H1 (cell line): ENCODE data around the gene NEURL1. TPM values are rescaled to one million over a fixed set of nuclear protein-coding genes. Genes with fewer than 3 reads are reported as not detected.
A peak's percentile ranks its signal among the peaks of the same experiment; 100 is the strongest.

Experiments
- CTCF ChIA-PET: fragments of 300-600 bp; sonication (Branson Sonifier 250); formaldehyde crosslinking; loops from one replicate; lab custom pipeline; 2021; ENCODE audit not compliant: partially characterized antibody; lab: Charles Lee
- POLR2A ChIA-PET: fragments of 300-600 bp; sonication (Branson Sonifier 250); formaldehyde crosslinking; loops from one replicate; lab custom pipeline; 2021; ENCODE audit warnings: inconsistent platforms; ENCODE audit not compliant: partially characterized antibody; lab: Charles Lee
- DNase-seq, 2 experiments: peaks; one replicate each; pipeline versions ENCODE4 v3.0.0 to v3.0.0-alpha.2; 2010 to 2022; ENCODE audit warnings: low spot score in 2 of 2, low read depth in 1 of 2, mixed read lengths in 1 of 2
- FAIRE-seq: peaks from 2 replicates; lab custom pipeline; 2011; peaks lifted over from hg19 to GRCh38; lab: Jason Lieb, UNC
- H2AFZ ChIP-seq: 2 replicates; pipeline ENCODE4 v1.8.1; 2012; ENCODE audit warnings: low read length, inconsistent platforms
- H2AK5ac ChIP-seq: 2 replicates; pipeline ENCODE4 v1.6.1; 2013; ENCODE audit warnings: low read depth, low read length
- H2BK120ac ChIP-seq: replicated peaks from 2 replicates; pipeline ENCODE3; 2013; ENCODE audit warnings: low read depth, low read length, inconsistent platforms
- H2BK12ac ChIP-seq: 2 replicates; pipeline ENCODE4 v1.6.1; 2013; ENCODE audit warnings: low read depth, low read length
- H2BK15ac ChIP-seq: 2 replicates; pipeline ENCODE4 v1.6.1; 2013; ENCODE audit warnings: low read length
- H2BK20ac ChIP-seq: 2 replicates; pipeline ENCODE4 v1.6.1; 2013; ENCODE audit warnings: low read length
- H2BK5ac ChIP-seq: 2 replicates; pipeline ENCODE4 v1.6.1; 2013; ENCODE audit warnings: low read depth, low read length
- H3K14ac ChIP-seq: 2 replicates; pipeline ENCODE4 v1.6.1; 2013; ENCODE audit warnings: inconsistent platforms; ENCODE audit not compliant: insufficient read length
- H3K18ac ChIP-seq: 2 replicates; pipeline ENCODE4 v1.6.1; 2013; ENCODE audit warnings: low read length; ENCODE audit errors: extremely low read depth
- H3K23ac ChIP-seq: 2 replicates; pipeline ENCODE4 v1.6.1; 2013; ENCODE audit warnings: inconsistent platforms; ENCODE audit not compliant: insufficient read length
- H3K23me2 ChIP-seq: 2 replicates; pipeline ENCODE4 v1.6.1; 2013; ENCODE audit warnings: low read depth, low read length
- H3K27ac ChIP-seq: 2 replicates; pipeline ENCODE4 v1.6.1; 2011; ENCODE audit warnings: low read depth, low read length, inconsistent platforms
- H3K27me3 ChIP-seq, 4 experiments: replicated peaks in 1 of 4; 1 replicate in 1 of 4; 2 replicates in 3 of 4; pipeline versions ENCODE4 v1.6.1 to v1.8.1; 2011 to 2013; ENCODE audit warnings: low read length in 3 of 4, mild to moderate bottlenecking in 3 of 4, inconsistent platforms in 2 of 4, mixed read lengths in 2 of 4, moderate library complexity in 1 of 4; ENCODE audit not compliant: control insufficient read depth in 3 of 4, insufficient read depth in 3 of 4; ENCODE audit errors: extremely low read depth in 1 of 4
- H3K36me3 ChIP-seq, 4 experiments: 2 replicates each; pipeline versions ENCODE4 v1.6.1 to v1.8.1; 2011 to 2013; ENCODE audit warnings: mild to moderate bottlenecking in 4 of 4, low read length in 3 of 4, moderate library complexity in 2 of 4, control low read depth in 1 of 4, inconsistent platforms in 1 of 4; ENCODE audit not compliant: insufficient read depth in 4 of 4, control insufficient read depth in 2 of 4
- H3K4ac ChIP-seq: replicated peaks from 2 replicates; pipeline ENCODE3; 2013; ENCODE audit warnings: low read length, low read depth, mixed read lengths, inconsistent platforms; ENCODE audit not compliant: insufficient read length
- H3K4me1 ChIP-seq, 4 experiments: replicated peaks in 1 of 4; 1 replicate in 1 of 4; 2 replicates in 3 of 4; pipeline versions ENCODE4 v1.6.1 to v1.8.1; 2011 to 2013; ENCODE audit warnings: low read length in 3 of 4, inconsistent platforms in 2 of 4, mixed read lengths in 1 of 4; ENCODE audit not compliant: insufficient read depth in 4 of 4, control insufficient read depth in 3 of 4
- H3K4me2 ChIP-seq, 2 experiments: 2 replicates each; pipeline versions ENCODE4 v1.6.1 to v1.8.1; 2011 to 2013; ENCODE audit warnings: low read depth in 2 of 2, low read length in 2 of 2, control low read depth in 1 of 2, inconsistent platforms in 1 of 2, mild to moderate bottlenecking in 1 of 2; ENCODE audit not compliant: insufficient read depth in 1 of 2
- H3K4me3 ChIP-seq, 4 experiments: fragments of 200-600, 300-600 bp in 1 of 4; sonication (generic), shearing (Covaris generic), sonication (Bioruptor Twin) in 1 of 4; 2 replicates each; pipeline versions ENCODE4 v1.5.1 to v1.8.1; 2011 to 2016; ENCODE audit warnings: low read length in 4 of 4, low read depth in 3 of 4, control low read depth in 2 of 4, inconsistent platforms in 2 of 4, mild to moderate bottlenecking in 2 of 4, mixed read lengths in 1 of 4, moderate library complexity in 1 of 4; ENCODE audit not compliant: insufficient read depth in 2 of 4; ENCODE audit errors: extremely low read depth in 1 of 4
- H3K56ac ChIP-seq: replicated peaks from 2 replicates; pipeline ENCODE3; 2013; ENCODE audit warnings: low read depth, mild to moderate bottlenecking, mixed read lengths, low read length, inconsistent platforms; ENCODE audit not compliant: insufficient read length
- H3K79me1 ChIP-seq: 2 replicates; pipeline ENCODE4 v1.6.1; 2013; ENCODE audit warnings: low read depth, low read length, control low read depth
- H3K79me2 ChIP-seq, 2 experiments: 2 replicates each; pipeline versions ENCODE4 v1.6.1 to v1.8.1; 2012 to 2013; ENCODE audit warnings: low read length in 2 of 2, mild to moderate bottlenecking in 2 of 2, inconsistent platforms in 1 of 2; ENCODE audit not compliant: insufficient read depth in 2 of 2, control insufficient read depth in 1 of 2
- H3K9ac ChIP-seq, 4 experiments: replicated peaks in 1 of 4; 1 replicate in 1 of 4; 2 replicates in 3 of 4; pipeline versions ENCODE4 v1.6.1 to v1.8.1; 2011 to 2013; ENCODE audit warnings: low read depth in 3 of 4, low read length in 3 of 4, control low read depth in 2 of 4, mild to moderate bottlenecking in 2 of 4, moderate library complexity in 2 of 4, inconsistent platforms in 1 of 4; ENCODE audit errors: extremely low read depth in 1 of 4
- H3K9me3 ChIP-seq, 2 experiments: 2 replicates each; pipeline versions ENCODE4 v1.6.1 to v1.8.1; 2012 to 2013; ENCODE audit warnings: mild to moderate bottlenecking in 2 of 2, moderate library complexity in 2 of 2, control low read depth in 1 of 2, inconsistent platforms in 1 of 2, low read depth in 1 of 2, low read length in 1 of 2, mixed read lengths in 1 of 2; ENCODE audit not compliant: insufficient read depth in 2 of 2
- H4K20me1 ChIP-seq, 2 experiments: replicated peaks in 1 of 2; 2 replicates each; pipeline versions ENCODE3 to v1.8.1; 2011 to 2013; ENCODE audit warnings: inconsistent platforms in 2 of 2, low read length in 2 of 2, mild to moderate bottlenecking in 1 of 2; ENCODE audit not compliant: insufficient read depth in 2 of 2, control insufficient read depth in 1 of 2
- H4K5ac ChIP-seq: 2 replicates; pipeline ENCODE4 v1.6.1; 2013; ENCODE audit warnings: low read length, low read depth, mixed read lengths, inconsistent platforms; ENCODE audit not compliant: insufficient read length
- H4K8ac ChIP-seq: 2 replicates; pipeline ENCODE4 v1.8.0; 2013; ENCODE audit warnings: mild to moderate bottlenecking, moderate library complexity, low read length, inconsistent platforms; ENCODE audit not compliant: insufficient read depth; ENCODE audit errors: extremely low read depth
- H4K91ac ChIP-seq: replicated peaks from 2 replicates; pipeline ENCODE3; 2013; ENCODE audit warnings: low read length, mixed read lengths, inconsistent platforms; ENCODE audit not compliant: insufficient read length
- CTCF ChIP-seq, 3 experiments: IDR thresholded peaks; 1 replicate in 2 of 3; 2 replicates in 1 of 3; pipeline versions ENCODE4 v1.5.1 to v1.6.1; 2011; ENCODE audit warnings: low read length in 3 of 3, mild to moderate bottlenecking in 3 of 3, inconsistent platforms in 2 of 3, low read depth in 1 of 3, moderate library complexity in 1 of 3; ENCODE audit not compliant: insufficient read depth in 1 of 3; ENCODE audit errors: control extremely low read depth in 1 of 3
- KDM5A ChIP-seq: fragments of 200-600 bp; IDR thresholded peaks from 2 replicates; pipeline ENCODE4 v1.7.1; 2012; ENCODE audit warnings: mild to moderate bottlenecking, low read length, inconsistent platforms, mixed read lengths
- MAFK ChIP-seq: IDR thresholded peaks from 2 replicates; pipeline ENCODE4 v1.6.1; 2012; ENCODE audit warnings: low read depth, mild to moderate bottlenecking, improper control_type of control experiment, low read length
- RAD21 ChIP-seq, 2 experiments: IDR thresholded peaks in 1 of 2; conservative IDR thresholded peaks in 1 of 2; 2 replicates each; pipeline ENCODE4 v1.6.1; 2011; ENCODE audit warnings: low read depth in 2 of 2, low read length in 2 of 2, improper control_type of control experiment in 1 of 2, inconsistent platforms in 1 of 2, mild to moderate bottlenecking in 1 of 2, moderate library complexity in 1 of 2
- WGBS, 2 experiments: shearing (Covaris generic) in 1 of 2; methylation state at CpG; one replicate each; pipeline versions ENCODE4 v1.1.6 to v1.1.7; 2013 to 2015; ENCODE audit warnings: low lambda C conversion rate in 2 of 2, mixed read lengths in 2 of 2, inconsistent platforms in 1 of 2, low coverage in 1 of 2, missing lambda C conversion rate in 1 of 2; ENCODE audit not compliant: insufficient replicate concordance in 2 of 2, insufficient coverage in 1 of 2, insufficient read length in 1 of 2; ENCODE audit errors: extremely low coverage in 1 of 2, missing lambda C conversion rate in 1 of 2; 5-methylcytosine and 5-hydroxymethylcytosine counted together
- polyA plus RNA-seq, 7 experiments: library from polyadenylated mRNA; depleted of rRNA in 3 of 7; stranded (reverse) in 5 of 7; unstranded in 2 of 7; fragments of >200 nt in 5 of 7; fragments of 200-250 nt in 2 of 7; gene quantifications; 1 replicate in 5 of 7; 2 replicates in 1 of 7; 4 replicates in 1 of 7; pipeline versions ENCODE4 v1.2.1 to v1.2.3, GENCODE V29; 2011 to 2013; ENCODE audit warnings: missing spikeins in 2 of 7, mixed read lengths in 2 of 7
- total RNA-seq: library from RNA; stranded (reverse); fragmentation: NEBNext Ultra II Directional; extraction: Animal tissue kit (Norgen Biotek cat#: 25700); gene quantifications from 2 replicates; pipeline ENCODE4 v1.2.1, GENCODE V29; 2021

The NEURL1 gene
- total and polyA plus RNA-seq, 2 of the 8 experiments (the other 6 are each of a cell fraction or from before 2014, with no cell fraction given): 0.54 to 0.58 TPM

- H3K79me1 ChIP-seq: no peaks in the 10 kb centered on the region
- no peak overlapping the region for H3K14ac ChIP-seq
- no peaks in the 10 kb centered on the region for H3K79me2 ChIP-seq
- no peak overlapping the region for H4K91ac ChIP-seq
- H2BK12ac ChIP-seq: no peak overlapping the region
- no peak overlapping the region for H3K9ac ChIP-seq
- no peak overlapping the region for H3K27ac ChIP-seq
- H4K8ac ChIP-seq: no peak overlapping the region
- H3K18ac ChIP-seq: no peak overlapping the region
- H4K20me1 ChIP-seq: no peaks in the 10 kb centered on the region
- no peaks in the 10 kb centered on the region for H3K36me3 ChIP-seq
- no peak overlapping the region for H2BK20ac ChIP-seq
- no peak overlapping the region for H3K4ac ChIP-seq
- POLR2A ChIA-PET: interaction anchor here (1.0 to 1.1 kb wide), 2 partner anchors 27 to 35 kb away, joined by 3 read pairs; no protein-coding TSS in a partner anchor
- H2BK15ac ChIP-seq: no peak overlapping the region; the same call in 1 of the 2 replicates
- H3K4me2 ChIP-seq: no peak overlapping the region
- no peaks in the 10 kb centered on the region for H3K27me3 ChIP-seq
- FAIRE-seq: no peak
- no peak for DNase-seq
- H3K23ac ChIP-seq: no peak overlapping the region
- H3K9me3 ChIP-seq: no peaks in the 10 kb centered on the region
- TF ChIP-seq RAD21 (IDR thresholded peaks at IDR 0.05 in 1 of 2, conservative IDR thresholded peaks at IDR 0.05 in 1 of 2; ENCODE audit: low read depth in 2 of 2, low read length in 2 of 2) (peak; percentile 8 to 32; a peak in 3 of 4 replicates), CTCF (IDR thresholded peaks at IDR 0.05; ENCODE audit: control extremely low read depth in 1 of 3, insufficient read depth in 1 of 3, low read depth in 1 of 3, low read length in 3 of 3) (peak in 1 of 3 experiments; percentile 15; a peak in 1 of 4 replicates), KDM5A (no peak), MAFK (no peak)
- CTCF ChIA-PET: interaction anchor here (0.8 to 2.1 kb wide), 10 partner anchors 10 to 116 kb away, joined by 3 to 13 read pairs (median 3); no protein-coding TSS in a partner anchor
- no peak overlapping the region for H3K4me3 ChIP-seq
- WGBS, 2 experiments: 85% methylated on average over 10 of the region's 10 CpGs; no CpG with 5 or more reads in 1 of the 2 experiments
- no peaks in the 10 kb centered on the region; a peak in 2 of 7 replicates for H3K4me1 ChIP-seq
- H2AK5ac ChIP-seq: no peak overlapping the region
- no peak overlapping the region for H4K5ac ChIP-seq
- H3K23me2 ChIP-seq: no peaks in the 10 kb centered on the region
- no peak overlapping the region for H2BK5ac ChIP-seq
- H2AFZ ChIP-seq: 0 out of 2 replicates have a peak overlapping the region, but pooled peaks have one; percentile 49
- no peak overlapping the region for H3K56ac ChIP-seq
- no peak overlapping the region for H2BK120ac ChIP-seq
Observed at GRCh38 chr10:103507235-103508191, 14.0 kb downstream of the NEURL1 start.
